ENCODE measurements around the gene ADARB1. TPM values are rescaled to one million over a fixed set of nuclear protein-coding genes. Genes with fewer than 3 reads are reported as not detected.

Gene ADARB1
- total RNA-seq, 1 experiment from 2014 or later = 8.4 TPM

- Histone ChIP-seq H3K4me3 (no peak overlapping the region), H3K27ac (no peak overlapping the region), H3K4me1 (peaks cover 13% of the 10 kb centered on the region; the same call in 1 of the 2 replicates), H3K36me3 (no peaks in the 10 kb centered on the region), H3K9me3 (replicated peaks) (no peaks in the 10 kb centered on the region), H3K27me3 (peaks cover 5% of the 10 kb centered on the region; the same call in 1 of the 2 replicates)
- no peak for DNase-seq
These were observed 177.5 kb downstream of the ADARB1 start for GRCh38 chr21:45251635-45252447.

GRCh38 chr21:45252448-45252925 lies 178.1 kb downstream of the ADARB1 start:
- no peaks in the 10 kb centered on the region for H3K9me3 ChIP-seq (replicated peaks)
- H3K27me3 ChIP-seq = peaks cover 5% of the 10 kb centered on the region; the same call in 1 of the 2 replicates
- no peak overlapping the region for H3K4me3 ChIP-seq
- no peak for DNase-seq
- H3K27ac ChIP-seq = no peak overlapping the region
- H3K36me3 ChIP-seq = no peaks in the 10 kb centered on the region
- H3K4me1 ChIP-seq = peaks cover 19% of the 10 kb centered on the region

- peaks cover 8% of the 10 kb centered on the region; the same call in 1 of the 2 replicates for H3K27me3 ChIP-seq
- H3K4me3 ChIP-seq = no peak overlapping the region
- DNase-seq = peak; percentile 47 to 58
- H3K27ac ChIP-seq = no peak overlapping the region
- H3K4me1 ChIP-seq = peaks cover 24% of the 10 kb centered on the region
- H3K9me3 ChIP-seq (replicated peaks) = no peaks in the 10 kb centered on the region
- no peaks in the 10 kb centered on the region for H3K36me3 ChIP-seq
These were observed 178.8 kb downstream of the ADARB1 start for GRCh38 chr21:45253180-45253579.

- no peaks in the 10 kb centered on the region for H3K9me3 ChIP-seq (replicated peaks)
- DNase-seq = no peak
- H3K36me3 ChIP-seq = no peaks in the 10 kb centered on the region
- peaks cover 22% of the 10 kb centered on the region for H3K4me1 ChIP-seq
- peaks cover 7% of the 10 kb centered on the region; the same call in 1 of the 2 replicates for H3K27me3 ChIP-seq
- no peak overlapping the region for H3K4me3 ChIP-seq
- H3K27ac ChIP-seq = no peak overlapping the region
These were observed 179.5 kb downstream of the ADARB1 start for GRCh38 chr21:45253633-45254459.

GRCh38 chr21:45254460-45254930 lies 180.1 kb downstream of the ADARB1 start:
- Histone ChIP-seq H3K4me3 (no peak overlapping the region), H3K4me1 (peaks cover 22% of the 10 kb centered on the region)

GRCh38 chr21:45255381-45256020 lies 181.1 kb downstream of the ADARB1 start:
- DNase-seq = peak in 1 of 2 experiments; percentile 37
- Histone ChIP-seq H3K27me3 (peaks cover 7% of the 10 kb centered on the region; the same call in 1 of the 2 replicates), H3K4me3 (no peak overlapping the region), H3K9me3 (replicated peaks) (no peaks in the 10 kb centered on the region), H3K27ac (no peak overlapping the region), H3K36me3 (no peaks in the 10 kb centered on the region), H3K4me1 (peaks cover 22% of the 10 kb centered on the region)

More at GRCh38 chr21:45254460-45254930, 180.1 kb downstream of the ADARB1 start:
- no peaks in the 10 kb centered on the region for H3K9me3 ChIP-seq (replicated peaks)
- no peak for DNase-seq
- no peaks in the 10 kb centered on the region for H3K36me3 ChIP-seq
- H3K27me3 ChIP-seq = peaks cover 7% of the 10 kb centered on the region; the same call in 1 of the 2 replicates
- no peak overlapping the region for H3K27ac ChIP-seq

- no peak overlapping the region for H3K27ac ChIP-seq
- peak; percentile 69 to 79 for DNase-seq
- peaks cover 7% of the 10 kb centered on the region; the same call in 1 of the 2 replicates for H3K27me3 ChIP-seq
- H3K9me3 ChIP-seq (replicated peaks) = no peaks in the 10 kb centered on the region
- H3K36me3 ChIP-seq = no peaks in the 10 kb centered on the region
- peak overlapping the region; percentile 26 for H3K4me3 ChIP-seq
- peaks cover 22% of the 10 kb centered on the region for H3K4me1 ChIP-seq
These were observed 181.9 kb downstream of the ADARB1 start for GRCh38 chr21:45256021-45256911.

- no peaks in the 10 kb centered on the region for H3K36me3 ChIP-seq
- peak; percentile 28 to 40 for DNase-seq
- no peaks in the 10 kb centered on the region for H3K9me3 ChIP-seq (replicated peaks)
- peaks cover 22% of the 10 kb centered on the region for H3K4me1 ChIP-seq
- H3K27ac ChIP-seq = no peak overlapping the region
- H3K4me3 ChIP-seq = peak overlapping the region; percentile 26
- H3K27me3 ChIP-seq = peaks cover 7% of the 10 kb centered on the region; the same call in 1 of the 2 replicates
These were observed 182.7 kb downstream of the ADARB1 start for GRCh38 chr21:45256912-45257672.

- peak overlapping the region; percentile 26 for H3K4me3 ChIP-seq
- no peak overlapping the region for H3K27ac ChIP-seq
- peaks cover 22% of the 10 kb centered on the region for H3K4me1 ChIP-seq
- DNase-seq = no peak
- H3K27me3 ChIP-seq = peaks cover 7% of the 10 kb centered on the region; the same call in 1 of the 2 replicates
- no peaks in the 10 kb centered on the region for H3K9me3 ChIP-seq (replicated peaks)
- no peaks in the 10 kb centered on the region for H3K36me3 ChIP-seq
These were observed 183.4 kb downstream of the ADARB1 start for GRCh38 chr21:45257673-45258341.

- Histone ChIP-seq H3K36me3 (no peaks in the 10 kb centered on the region), H3K9me3 (replicated peaks) (no peaks in the 10 kb centered on the region), H3K27me3 (peaks cover 7% of the 10 kb centered on the region; the same call in 1 of the 2 replicates), H3K27ac (no peak overlapping the region), H3K4me1 (peaks cover 22% of the 10 kb centered on the region), H3K4me3 (no peak overlapping the region)
- no peak for DNase-seq
These were observed 184.1 kb downstream of the ADARB1 start for GRCh38 chr21:45258466-45258865.

- no peak for DNase-seq
- Histone ChIP-seq H3K4me3 (no peak overlapping the region), H3K4me1 (peaks cover 22% of the 10 kb centered on the region), H3K27ac (no peak overlapping the region), H3K27me3 (peaks cover 7% of the 10 kb centered on the region; the same call in 1 of the 2 replicates), H3K36me3 (no peaks in the 10 kb centered on the region; the same call in 1 of the 2 replicates), H3K9me3 (replicated peaks) (no peaks in the 10 kb centered on the region)
These were observed 184.9 kb downstream of the ADARB1 start for GRCh38 chr21:45259206-45259840.
